Thoracic aorta (tissue), 2 donors: Measurements from ENCODE around the gene LRRC72. TPM values are rescaled to one million over a fixed set of nuclear protein-coding genes. Genes with fewer than 3 reads are reported as not detected.

ENCODE experiments used
- ATAC-seq: fragments of 150-250 bp; one replicate; pipeline ENCODE4 v1.8.0; 2017; ENCODE audit warnings: low read depth; ENCODE audit not compliant: insufficient number of reproducible peaks, low FRiP score
- DNase-seq: peaks from one replicate; pipeline ENCODE4 v3.0.0-alpha.2; 2020; ENCODE audit warnings: low spot score
- H3K27ac ChIP-seq, 2 donors: fragments of 200-600 bp; sonication (generic); 1 replicate in 1 of 2; 2 replicates in 1 of 2; pipeline ENCODE4 v1.5.1; 2016; ENCODE audit warnings: mild to moderate bottlenecking in 2 of 2, moderate library complexity in 2 of 2
- H3K27me3 ChIP-seq: fragments of 200-600 bp; sonication (generic); replicated peaks from 2 replicates; pipeline ENCODE4 v1.6.0; 2016; ENCODE audit warnings: mild to moderate bottlenecking; ENCODE audit not compliant: insufficient read depth
- H3K36me3 ChIP-seq: fragments of 200-600 bp; sonication (generic); one replicate; pipeline ENCODE4 v1.5.1; 2016
- H3K4me1 ChIP-seq, 2 donors: fragments of 200-600 bp; sonication (generic); 1 replicate in 1 of 2; 2 replicates in 1 of 2; pipeline versions ENCODE4 v1.5.1 to v1.6.0; 2016; ENCODE audit warnings: low read depth in 2 of 2, mild to moderate bottlenecking in 1 of 2; ENCODE audit not compliant: control insufficient read depth in 1 of 2
- H3K4me3 ChIP-seq: fragments of 200-600 bp; sonication (generic); 2 replicates; pipeline ENCODE4 v1.5.1; 2016; ENCODE audit warnings: mild to moderate bottlenecking
- H3K9me3 ChIP-seq: fragments of 200-600 bp; sonication (generic); 2 replicates; pipeline ENCODE4 v1.5.1; 2016
- total RNA-seq, 2 donors: library from RNA; depleted of rRNA; stranded (reverse); fragments of >200 nt; gene quantifications; one replicate each; pipeline versions ENCODE4 v1.1.0 to v1.2.3, GENCODE V29; 2016
- TF ChIP-seq, protein P1 (sequence below): fragments of 200-600 bp; sonication (generic); IDR thresholded peaks from one replicate; pipeline ENCODE4 v1.5.1; 2019; ENCODE audit warnings: antibody characterized with exemption

LRRC72 gene
- total RNA-seq, 2 donors from 2014 or later: not detected

DNA sequence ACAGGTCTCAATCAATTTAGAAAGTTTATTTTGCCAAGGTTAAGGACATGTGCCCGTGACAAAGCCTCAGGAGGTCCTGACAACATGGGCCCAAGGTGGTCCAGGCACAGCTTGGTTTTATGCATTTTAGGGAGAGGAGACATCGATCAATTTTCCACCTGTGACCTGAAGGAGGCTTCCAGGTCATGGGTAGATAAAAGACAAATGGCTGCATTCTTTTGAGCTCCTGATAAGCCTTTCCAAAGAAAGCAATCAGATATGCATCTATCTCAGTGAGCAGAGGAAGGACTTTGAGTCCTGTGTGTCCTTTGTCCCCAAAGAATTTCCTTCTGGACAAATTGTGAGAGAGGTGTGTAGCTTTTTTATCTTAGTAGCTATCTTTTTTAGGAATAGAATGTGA, 15.8 kb downstream of the LRRC72 start:
- TF ChIP-seq, protein P1, sequence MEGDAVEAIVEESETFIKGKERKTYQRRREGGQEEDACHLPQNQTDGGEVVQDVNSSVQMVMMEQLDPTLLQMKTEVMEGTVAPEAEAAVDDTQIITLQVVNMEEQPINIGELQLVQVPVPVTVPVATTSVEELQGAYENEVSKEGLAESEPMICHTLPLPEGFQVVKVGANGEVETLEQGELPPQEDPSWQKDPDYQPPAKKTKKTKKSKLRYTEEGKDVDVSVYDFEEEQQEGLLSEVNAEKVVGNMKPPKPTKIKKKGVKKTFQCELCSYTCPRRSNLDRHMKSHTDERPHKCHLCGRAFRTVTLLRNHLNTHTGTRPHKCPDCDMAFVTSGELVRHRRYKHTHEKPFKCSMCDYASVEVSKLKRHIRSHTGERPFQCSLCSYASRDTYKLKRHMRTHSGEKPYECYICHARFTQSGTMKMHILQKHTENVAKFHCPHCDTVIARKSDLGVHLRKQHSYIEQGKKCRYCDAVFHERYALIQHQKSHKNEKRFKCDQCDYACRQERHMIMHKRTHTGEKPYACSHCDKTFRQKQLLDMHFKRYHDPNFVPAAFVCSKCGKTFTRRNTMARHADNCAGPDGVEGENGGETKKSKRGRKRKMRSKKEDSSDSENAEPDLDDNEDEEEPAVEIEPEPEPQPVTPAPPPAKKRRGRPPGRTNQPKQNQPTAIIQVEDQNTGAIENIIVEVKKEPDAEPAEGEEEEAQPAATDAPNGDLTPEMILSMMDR: no peak
- Histone ChIP-seq H3K4me3 (no peak overlapping the region), H3K9me3 (no peaks in the 10 kb centered on the region), H3K4me1 (no peaks in the 10 kb centered on the region), H3K27ac (no peak overlapping the region), H3K27me3 (no peaks in the 10 kb centered on the region), H3K36me3 (no peaks in the 10 kb centered on the region)
- no peak for ATAC-seq
- no peak for DNase-seq

DNA sequence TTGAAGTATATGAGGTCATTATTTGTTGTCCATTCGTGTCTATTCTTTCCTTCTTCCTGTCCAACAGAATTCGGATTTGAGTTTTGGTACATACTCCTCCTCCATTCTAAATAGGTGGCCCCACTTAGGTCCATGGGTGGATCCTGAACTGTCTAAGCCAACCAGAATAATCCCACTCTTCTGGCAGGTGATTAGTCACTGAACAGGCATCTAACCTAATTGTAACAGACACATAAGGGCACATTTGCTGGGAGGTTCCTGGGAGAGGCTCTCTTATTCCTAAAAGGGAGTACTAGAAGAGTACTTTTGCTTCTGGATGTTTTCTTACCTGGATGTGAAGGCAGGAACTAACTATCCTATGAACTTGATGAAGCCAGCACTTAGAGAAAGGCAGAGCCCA, 16.8 kb downstream of the LRRC72 start:
- no peaks in the 10 kb centered on the region for H3K36me3 ChIP-seq
- DNase-seq (no peak), ATAC-seq (no peak)
- no peak overlapping the region for H3K4me3 ChIP-seq
- TF ChIP-seq, protein P1: no peak
- no peaks in the 10 kb centered on the region for H3K4me1 ChIP-seq
- no peaks in the 10 kb centered on the region for H3K27me3 ChIP-seq
- no peaks in the 10 kb centered on the region for H3K9me3 ChIP-seq
- H3K27ac ChIP-seq: no peak overlapping the region

DNA sequence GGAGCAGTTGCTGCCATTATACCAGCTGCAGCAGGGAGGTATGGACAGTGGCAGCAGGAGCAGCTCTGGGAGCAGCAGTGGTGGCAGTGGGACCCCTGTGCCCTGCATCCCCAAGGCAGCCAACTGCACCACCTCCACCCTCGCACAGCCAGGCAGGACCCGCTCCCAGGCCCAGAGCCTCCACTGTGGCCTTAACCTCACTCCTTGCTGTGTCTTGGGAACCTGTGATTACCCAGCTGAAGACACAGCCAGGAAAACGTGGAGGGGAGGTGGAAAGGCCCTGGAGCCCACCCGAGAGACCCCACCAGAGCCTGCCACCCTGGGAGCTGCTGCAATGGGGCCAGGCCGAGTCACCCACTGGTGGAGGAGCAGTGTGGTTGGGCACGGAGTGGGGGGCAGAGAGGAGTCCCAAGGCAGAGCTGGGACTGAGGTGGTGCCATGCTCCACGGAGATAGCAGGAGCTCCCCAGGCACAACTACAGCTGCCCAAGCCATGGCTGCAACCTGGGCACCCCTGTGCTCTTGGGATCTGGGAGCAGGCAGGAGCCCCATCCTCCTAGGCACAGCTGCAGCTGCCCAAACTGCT, 20.4 kb downstream of the LRRC72 start:
- Histone ChIP-seq H3K4me3 (no peak overlapping the region), H3K27me3 (no peaks in the 10 kb centered on the region), H3K36me3 (no peaks in the 10 kb centered on the region), H3K9me3 (no peaks in the 10 kb centered on the region), H3K27ac (no peak overlapping the region), H3K4me1 (no peaks in the 10 kb centered on the region)
- no peak for DNase-seq
- TF ChIP-seq, protein P1: no peak
- no peak for ATAC-seq

DNA sequence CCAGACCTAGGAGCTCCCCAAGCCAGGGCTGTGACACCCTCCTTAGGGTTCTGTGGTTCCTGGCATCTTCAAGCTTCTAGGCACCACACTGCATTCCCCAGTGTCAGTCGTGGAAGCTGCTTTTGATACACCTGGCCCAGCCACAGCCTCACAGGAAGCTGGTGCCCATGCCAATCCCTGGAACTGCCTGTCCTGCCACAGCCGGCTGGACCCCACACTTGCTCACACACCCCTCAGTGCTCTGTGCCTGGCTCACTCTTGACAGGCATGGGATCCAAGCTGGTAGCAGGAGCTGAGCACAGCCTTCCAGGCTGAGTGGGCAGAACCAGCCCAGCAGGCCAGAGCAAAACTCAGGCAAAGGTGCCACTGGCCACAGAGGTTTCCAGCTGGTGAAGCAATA, 21.8 kb downstream of the LRRC72 start:
- Histone ChIP-seq H3K27me3 (no peaks in the 10 kb centered on the region), H3K27ac (no peak overlapping the region), H3K4me3 (no peak overlapping the region), H3K36me3 (no peaks in the 10 kb centered on the region), H3K4me1 (no peaks in the 10 kb centered on the region), H3K9me3 (no peaks in the 10 kb centered on the region)
- no peak for ATAC-seq
- TF ChIP-seq, protein P1: no peak
- no peak for DNase-seq

DNA sequence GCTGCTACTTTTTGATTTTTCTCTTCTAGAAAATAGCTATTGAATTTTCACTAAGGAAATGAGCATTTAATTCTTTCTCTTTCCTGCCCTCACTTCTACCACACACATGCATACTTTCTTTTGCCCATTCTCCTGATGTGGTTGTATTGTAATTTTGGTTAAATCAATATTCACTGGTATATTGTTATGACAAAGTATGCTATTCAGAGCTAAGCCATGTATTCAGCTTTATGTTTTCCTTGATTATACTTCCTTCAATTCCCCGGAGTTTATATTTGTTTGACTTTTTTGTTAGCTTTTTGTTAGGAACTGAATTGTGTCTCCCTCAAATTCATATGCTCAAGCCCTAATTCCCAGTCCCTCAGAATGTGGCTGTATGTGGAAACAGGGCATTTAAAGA, 24.0 kb downstream of the LRRC72 start:
- ATAC-seq (no peak), DNase-seq (no peak)
- Histone ChIP-seq H3K4me3 (no peak overlapping the region), H3K4me1 (no peaks in the 10 kb centered on the region), H3K9me3 (no peaks in the 10 kb centered on the region), H3K27ac (no peak overlapping the region), H3K27me3 (no peaks in the 10 kb centered on the region), H3K36me3 (no peaks in the 10 kb centered on the region)
- TF ChIP-seq, protein P1: no peak
